H4 (cell line): ENCODE measurements around the gene CCDC148. TPM values are rescaled to one million over a fixed set of nuclear protein-coding genes. Genes with fewer than 3 reads are reported as not detected.
"Not testable (repeated sequence)": the region's sequence is repeated elsewhere in the genome, so short reads cannot be mapped to it uniquely, and the experiment has no call there.

Experiments
- DNase-seq: peaks from one replicate; pipeline ENCODE4 v3.0.0-alpha.2; 2015; ENCODE audit warnings: low spot score
- total RNA-seq: library from RNA; depleted of rRNA; stranded (reverse); fragments of >200 nt; shearing (Covaris generic); gene quantifications from 2 replicates; pipeline ENCODE4 v1.2.3, GENCODE V29; 2014

CCDC148 gene
- total RNA-seq, 1 experiment from 2014 or later, result 0.52 TPM

DNA sequence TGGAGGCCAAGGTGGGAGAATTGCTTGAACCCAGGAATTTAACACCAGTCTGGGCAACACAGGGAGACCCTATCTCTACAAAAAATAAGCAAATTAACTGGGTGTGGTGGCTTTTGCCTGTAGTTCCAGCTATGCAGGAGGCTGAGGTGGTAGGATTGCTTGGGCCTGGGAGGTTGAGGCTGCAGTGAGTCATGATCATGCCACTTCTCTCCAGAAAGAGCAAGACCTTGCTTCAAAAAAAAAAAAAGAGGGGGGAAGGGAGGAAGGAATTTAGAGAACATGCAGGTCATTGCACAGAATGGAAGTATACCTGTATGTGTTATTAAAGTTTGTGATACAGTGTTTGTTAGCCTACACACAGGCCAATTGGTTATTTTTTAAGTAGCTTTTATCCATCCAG, 26.0 kb upstream of the CCDC148 start:
- DNase-seq, result no peak

DNA sequence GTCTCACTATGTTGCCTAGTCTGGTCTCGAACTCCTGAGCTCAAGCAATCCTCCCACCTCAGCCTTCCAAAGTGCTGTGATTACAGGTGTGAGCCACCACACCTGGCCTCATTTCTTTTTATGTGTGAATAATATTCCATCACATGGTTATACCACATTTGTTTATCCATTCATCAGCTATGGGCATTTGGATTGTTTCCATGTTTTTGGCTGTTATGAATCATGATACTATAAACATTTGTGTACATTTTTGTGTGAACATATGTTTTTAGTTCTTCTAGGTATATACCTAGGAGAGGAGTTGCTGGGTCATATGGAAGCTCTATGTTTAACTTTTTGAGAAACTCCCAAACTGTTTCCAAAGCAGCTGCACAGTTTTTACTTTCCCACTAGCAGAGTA, 24.6 kb upstream of the CCDC148 start:
- DNase-seq, result no peak

DNA sequence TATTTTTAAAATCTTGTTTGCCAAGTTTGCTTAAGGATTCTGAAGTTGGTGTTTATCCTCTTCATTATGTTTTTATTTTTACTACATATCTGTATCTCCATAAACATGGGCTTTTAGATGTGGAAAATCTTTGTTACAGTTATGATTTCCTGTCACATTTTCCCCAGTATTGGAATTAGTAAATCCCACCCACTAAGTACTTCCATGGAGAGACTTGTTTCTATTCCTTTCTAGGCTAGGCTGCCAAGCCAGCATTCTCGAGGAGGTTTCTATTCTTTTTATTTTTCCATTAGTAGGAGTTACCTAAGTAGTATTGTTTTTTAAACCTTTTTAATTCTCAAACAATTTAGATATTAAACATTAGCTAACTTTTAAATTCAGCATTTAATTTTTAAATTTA, 22.3 kb upstream of the CCDC148 start:
- no peak for DNase-seq

DNA sequence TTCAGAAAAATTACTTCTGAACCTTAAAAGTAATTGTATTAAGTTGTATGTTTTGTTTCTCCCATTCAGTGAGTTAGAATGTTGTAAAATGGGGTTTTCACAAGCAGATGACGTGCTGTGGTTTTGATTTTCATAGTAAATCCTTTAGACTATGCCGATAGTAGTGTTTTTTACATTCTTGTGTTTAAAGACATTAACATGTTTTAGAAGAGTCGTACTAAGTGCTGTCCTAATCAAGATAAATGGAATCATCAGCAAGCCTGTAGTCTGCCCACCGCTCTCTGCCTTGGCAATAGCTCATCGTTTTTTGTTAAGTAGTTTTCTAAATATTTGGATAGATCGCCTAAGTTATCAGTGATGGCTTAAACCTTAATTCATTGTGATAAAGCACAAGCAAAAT, 21.7 kb upstream of the CCDC148 start:
- DNase-seq, result no peak

DNA sequence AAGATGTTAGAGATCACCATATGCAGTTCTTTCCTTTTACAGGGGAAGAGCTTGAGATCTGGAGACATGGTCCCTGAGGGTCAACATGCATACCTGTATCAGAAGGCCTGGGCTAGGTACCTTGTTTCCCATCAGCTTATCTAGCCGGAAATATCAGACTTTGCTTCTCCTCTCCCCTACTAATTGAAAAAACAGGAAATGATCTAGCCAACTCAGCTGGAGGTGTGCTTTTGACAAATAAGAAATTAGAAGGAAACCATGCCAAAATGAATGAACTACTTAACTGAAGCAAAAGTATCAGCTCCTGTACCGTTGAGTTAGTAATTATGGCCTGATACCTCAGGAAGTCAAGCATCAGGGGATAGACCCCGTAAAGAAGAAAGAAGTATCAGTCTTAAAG, 20.6 kb upstream of the CCDC148 start:
- no peak for DNase-seq

DNA sequence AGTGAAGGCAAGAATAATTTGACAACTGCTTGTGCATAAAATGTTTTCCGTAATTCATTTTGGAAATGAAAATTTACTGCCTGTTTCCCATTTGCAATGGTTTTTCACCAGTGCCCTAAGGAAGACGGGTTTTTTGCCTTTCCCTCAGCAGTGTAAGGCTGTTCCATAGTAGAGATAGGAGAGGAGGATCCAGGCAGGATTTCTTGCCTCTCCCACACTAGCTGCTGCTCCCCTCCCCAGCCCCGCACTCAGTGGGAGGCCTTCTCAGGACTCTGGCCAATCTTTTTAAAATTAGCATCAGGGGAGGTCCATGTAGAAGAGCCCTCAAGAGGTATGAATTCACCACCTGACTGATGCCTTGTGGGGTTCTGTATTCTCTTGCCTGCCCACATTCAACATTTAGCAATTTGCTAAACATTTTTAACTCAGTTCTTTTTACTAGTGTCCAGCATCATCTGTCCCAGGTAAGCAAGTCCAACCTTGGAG, 18.0 kb upstream of the CCDC148 start:
- not testable (repeated sequence) for DNase-seq

DNA sequence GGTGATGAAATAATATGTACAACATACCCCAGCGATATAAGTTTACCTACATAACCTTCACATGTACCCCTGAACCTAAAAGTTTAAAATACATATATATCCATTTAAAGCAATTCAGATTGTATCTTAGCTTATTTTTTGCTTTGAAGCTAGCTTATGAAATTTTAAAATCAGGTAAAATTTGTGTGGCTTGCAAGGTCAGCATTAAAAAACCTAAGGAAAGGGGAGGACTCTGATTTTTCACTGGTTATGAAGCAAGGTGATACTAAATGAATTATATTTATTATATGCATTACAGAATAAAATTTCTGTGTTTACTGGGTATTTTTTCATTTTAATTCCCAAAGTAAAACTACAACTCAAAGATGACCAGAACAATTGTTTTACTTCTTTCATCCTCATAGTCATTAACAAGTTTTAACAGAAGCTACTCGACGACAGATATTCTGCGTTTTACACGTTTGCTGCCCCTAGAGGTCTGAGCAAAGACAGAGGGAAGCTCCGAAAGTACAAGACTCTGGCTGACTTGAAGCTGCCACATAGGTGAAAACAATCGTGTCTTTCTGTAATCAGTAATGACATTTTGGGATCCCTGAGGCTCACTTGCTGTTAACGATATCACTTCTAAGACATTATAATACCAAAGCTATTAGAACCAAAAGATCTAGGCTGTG, 17.3 kb upstream of the CCDC148 start:
- DNase-seq, result no peak

DNA sequence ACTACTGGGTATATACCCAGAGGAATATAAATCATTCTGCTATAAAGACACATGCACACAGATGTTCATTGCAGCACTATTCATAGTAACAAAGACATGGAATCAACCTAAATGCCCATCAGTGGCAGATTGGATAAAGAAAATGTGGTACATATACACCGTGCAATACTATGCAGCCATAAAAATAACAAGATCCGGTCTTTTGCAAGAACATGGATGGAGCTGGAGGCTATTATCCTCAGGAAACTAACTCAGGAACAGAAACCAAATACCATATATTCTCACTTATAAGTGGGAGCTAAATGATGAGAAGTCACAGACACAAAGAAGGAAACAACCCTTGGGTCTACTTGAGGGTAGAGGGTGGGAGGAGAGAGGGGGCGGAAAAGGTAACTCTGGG, 16.7 kb upstream of the CCDC148 start:
- DNase-seq, result not testable (repeated sequence)

- DNase-seq, result not testable (repeated sequence)
Measured at GRCh38 chr2:158472829-158473228, 16.3 kb upstream of the CCDC148 start.

- no peak for DNase-seq
Measured at GRCh38 chr2:158467248-158467647, 10.7 kb upstream of the CCDC148 start.

GRCh38 chr2:158464426-158465281, 8.1 kb upstream of the CCDC148 start:
- no peak for DNase-seq

DNA sequence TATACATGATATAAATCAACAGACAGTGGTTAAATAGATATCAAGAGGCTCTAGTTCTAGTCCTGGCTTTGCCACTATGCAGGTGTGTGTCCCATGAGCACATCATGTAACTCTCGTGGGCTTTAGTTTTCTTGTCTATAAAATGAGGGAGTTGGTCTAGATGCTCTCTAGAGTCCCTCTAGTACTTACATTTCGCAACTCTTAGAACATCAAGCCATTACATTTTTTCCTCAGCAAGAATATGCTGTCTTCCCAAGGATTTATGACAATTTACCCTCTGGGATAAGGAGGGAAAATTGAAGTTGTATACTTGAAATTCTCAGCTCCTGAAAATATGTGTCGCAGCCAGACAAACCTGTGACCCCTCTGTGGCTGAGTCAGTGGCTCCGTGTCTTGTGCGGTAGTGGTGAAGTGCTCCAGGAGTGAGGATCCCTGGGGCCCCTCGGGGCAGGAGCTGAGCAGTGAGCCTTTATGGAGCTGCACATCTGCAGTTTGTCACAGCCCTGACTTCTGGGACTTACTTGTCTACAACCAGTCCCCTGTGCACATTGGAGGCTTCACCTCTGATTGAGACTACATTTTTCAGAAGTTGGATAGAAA, 7.0 kb upstream of the CCDC148 start:
- DNase-seq, result no peak

- no peak for DNase-seq
Measured at GRCh38 chr2:158460632-158461297, 4.2 kb upstream of the CCDC148 start.

- DNase-seq, result no peak
Measured at GRCh38 chr2:158459161-158460003, 2.8 kb upstream of the CCDC148 start.

GRCh38 chr2:158458617-158458920, 2.0 kb upstream of the CCDC148 start:
- DNase-seq, result no peak

- DNase-seq, result peak; percentile 57
Measured at GRCh38 chr2:158457826-158458616, 1.5 kb upstream of the CCDC148 start.

- peak; percentile 48 for DNase-seq
Measured at GRCh38 chr2:158457092-158457825, 706 bp upstream of the CCDC148 start.

DNA sequence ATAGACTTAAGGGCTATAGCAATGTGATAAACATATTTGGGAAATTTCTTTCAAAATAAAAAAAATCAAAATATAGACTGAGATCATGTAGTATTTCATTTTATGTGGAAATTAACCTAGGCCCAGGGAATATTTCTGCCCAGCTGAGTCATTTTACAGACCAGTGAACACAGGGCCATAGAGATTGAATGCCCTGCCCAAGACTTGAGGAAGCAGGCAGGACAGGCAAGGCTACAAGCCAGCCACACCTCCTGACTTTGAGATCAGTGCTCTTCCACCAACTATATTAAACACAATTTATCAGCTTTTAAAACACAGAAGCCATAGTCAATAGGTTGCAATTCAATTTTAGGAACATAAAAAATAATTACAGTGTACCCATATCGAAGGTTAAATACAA, 12.9 kb downstream of the CCDC148 start:
- DNase-seq, result no peak

GRCh38 chr2:158439062-158439461, 17.5 kb downstream of the CCDC148 start:
- DNase-seq, result not testable (repeated sequence)

- not testable (repeated sequence) for DNase-seq
Measured at GRCh38 chr2:158433716-158434115, 22.8 kb downstream of the CCDC148 start.
